ENCODE data around the gene NUDT4.

- TF ChIP-seq CTCF (IDR thresholded peaks at IDR 0.05) (no peak), ATF2 (CRISPR knock-in tag; IDR thresholded peaks at IDR 0.05; ENCODE audit: borderline replicate concordance, low read depth) (no peak), MLX (CRISPR knock-in tag; IDR thresholded peaks at IDR 0.05) (no peak), TEAD4 (CRISPR knock-in tag; IDR thresholded peaks at IDR 0.05) (no peak), ZNF512 (CRISPR knock-in tag; IDR thresholded peaks at IDR 0.05; ENCODE audit: borderline replicate concordance) (no peak), NR2C2 (CRISPR knock-in tag; IDR thresholded peaks at IDR 0.05) (no peak), STAT6 (CRISPR knock-in tag; conservative IDR thresholded peaks at IDR 0.05; ENCODE audit: low read depth) (no peak), ARID4B (CRISPR knock-in tag; IDR thresholded peaks at IDR 0.05; ENCODE audit: borderline replicate concordance) (no peak), ATF3 (CRISPR knock-in tag; conservative IDR thresholded peaks at IDR 0.05) (no peak), JAZF1 (CRISPR knock-in tag; IDR thresholded peaks at IDR 0.05) (no peak), TCF7 (CRISPR knock-in tag; IDR thresholded peaks at IDR 0.05; ENCODE audit: low read depth) (no peak)
Measured at GRCh38 chr12:93390549-93391297, 13.0 kb downstream of the NUDT4 start.
